Skeletal muscle satellite cell (primary cell): ENCODE measurements around the gene ANKRD6.

Experiments
- H3K27me3 ChIP-seq: 2 replicates; pipeline ENCODE4 v1.7.0; 2013; ENCODE audit warnings: low read length; ENCODE audit not compliant: control insufficient read depth, insufficient read depth
- H3K36me3 ChIP-seq: 2 replicates; pipeline ENCODE4 v1.7.0; 2013; ENCODE audit warnings: mild to moderate bottlenecking, control low read depth, low read length; ENCODE audit not compliant: insufficient read depth
- H3K4me1 ChIP-seq: 2 replicates; pipeline ENCODE4 v1.7.0; 2013; ENCODE audit warnings: low read length; ENCODE audit not compliant: control insufficient read depth, insufficient read depth
- H3K4me2 ChIP-seq: 2 replicates; pipeline ENCODE4 v1.7.0; 2013; ENCODE audit warnings: mild to moderate bottlenecking, low read length
- H3K4me3 ChIP-seq: 2 replicates; pipeline ENCODE4 v1.7.0; 2013; ENCODE audit warnings: low read length
- H3K9ac ChIP-seq: 2 replicates; pipeline ENCODE4 v1.7.0; 2013; ENCODE audit warnings: mild to moderate bottlenecking, low read depth, low read length, moderate library complexity
- H3K9me3 ChIP-seq: replicated peaks from 2 replicates; pipeline ENCODE4 v1.7.0; 2013; ENCODE audit warnings: mild to moderate bottlenecking, control low read depth, low read length

The ANKRD6 gene

GRCh38 chr6:89449193-89449592 lies 16.2 kb downstream of the ANKRD6 start:
- Histone ChIP-seq H3K4me1 (no peaks in the 10 kb centered on the region), H3K27me3 (peaks cover 2% of the 10 kb centered on the region), H3K36me3 (no peaks in the 10 kb centered on the region), H3K9ac (no peak overlapping the region), H3K4me2 (no peak overlapping the region), H3K9me3 (no peaks in the 10 kb centered on the region), H3K4me3 (no peak overlapping the region)

- H3K27me3 ChIP-seq, result no peaks in the 10 kb centered on the region
- H3K9ac ChIP-seq, result no peak overlapping the region
- no peaks in the 10 kb centered on the region for H3K9me3 ChIP-seq
- H3K4me2 ChIP-seq, result no peak overlapping the region
- no peaks in the 10 kb centered on the region for H3K4me1 ChIP-seq
- no peaks in the 10 kb centered on the region for H3K36me3 ChIP-seq
- H3K4me3 ChIP-seq, result no peak overlapping the region
These were observed 19.3 kb downstream of the ANKRD6 start for GRCh38 chr6:89452281-89452680.

GRCh38 chr6:89454300-89454699 lies 21.3 kb downstream of the ANKRD6 start:
- Histone ChIP-seq H3K4me1 (no peaks in the 10 kb centered on the region), H3K9me3 (no peaks in the 10 kb centered on the region), H3K4me2 (no peak overlapping the region), H3K27me3 (no peaks in the 10 kb centered on the region), H3K36me3 (no peaks in the 10 kb centered on the region), H3K9ac (no peak overlapping the region), H3K4me3 (no peak overlapping the region)

GRCh38 chr6:89458704-89459103 lies 25.8 kb downstream of the ANKRD6 start:
- H3K4me3 ChIP-seq, result no peak overlapping the region
- H3K9me3 ChIP-seq, result no peaks in the 10 kb centered on the region
- H3K4me2 ChIP-seq, result no peak overlapping the region
- no peaks in the 10 kb centered on the region for H3K4me1 ChIP-seq
- no peak overlapping the region for H3K9ac ChIP-seq
- no peaks in the 10 kb centered on the region for H3K36me3 ChIP-seq
- no peaks in the 10 kb centered on the region for H3K27me3 ChIP-seq

- H3K9me3 ChIP-seq, result no peaks in the 10 kb centered on the region
- H3K27me3 ChIP-seq, result no peaks in the 10 kb centered on the region
- no peak overlapping the region for H3K4me2 ChIP-seq
- H3K36me3 ChIP-seq, result no peaks in the 10 kb centered on the region
- no peak overlapping the region for H3K9ac ChIP-seq
- H3K4me1 ChIP-seq, result no peaks in the 10 kb centered on the region
- H3K4me3 ChIP-seq, result no peak overlapping the region
These were observed 26.5 kb downstream of the ANKRD6 start for GRCh38 chr6:89459501-89459900.

GRCh38 chr6:89460713-89461112 lies 27.8 kb downstream of the ANKRD6 start:
- Histone ChIP-seq H3K9ac (no peak overlapping the region), H3K36me3 (no peaks in the 10 kb centered on the region), H3K9me3 (no peaks in the 10 kb centered on the region), H3K4me1 (no peaks in the 10 kb centered on the region), H3K27me3 (no peaks in the 10 kb centered on the region), H3K4me2 (no peak overlapping the region), H3K4me3 (no peak overlapping the region)

GRCh38 chr6:89462503-89462902 lies 29.6 kb downstream of the ANKRD6 start:
- Histone ChIP-seq H3K4me3 (no peak overlapping the region), H3K9me3 (no peaks in the 10 kb centered on the region), H3K4me2 (no peak overlapping the region), H3K36me3 (no peaks in the 10 kb centered on the region), H3K4me1 (no peaks in the 10 kb centered on the region), H3K9ac (no peak overlapping the region), H3K27me3 (no peaks in the 10 kb centered on the region)

- Histone ChIP-seq H3K9me3 (no peaks in the 10 kb centered on the region), H3K9ac (no peak overlapping the region), H3K4me1 (no peaks in the 10 kb centered on the region), H3K4me3 (no peak overlapping the region), H3K36me3 (no peaks in the 10 kb centered on the region), H3K4me2 (no peak overlapping the region), H3K27me3 (peaks cover 3% of the 10 kb centered on the region)
These were observed 31.3 kb downstream of the ANKRD6 start for GRCh38 chr6:89464295-89464694.

GRCh38 chr6:89467437-89467836 lies 34.5 kb downstream of the ANKRD6 start:
- Histone ChIP-seq H3K36me3 (no peaks in the 10 kb centered on the region), H3K27me3 (peaks cover 12% of the 10 kb centered on the region), H3K4me3 (no peak overlapping the region), H3K9me3 (no peaks in the 10 kb centered on the region), H3K9ac (no peak overlapping the region), H3K4me2 (no peak overlapping the region), H3K4me1 (no peaks in the 10 kb centered on the region)

- no peak overlapping the region for H3K4me2 ChIP-seq
- no peak overlapping the region for H3K4me3 ChIP-seq
- H3K27me3 ChIP-seq, result peaks cover 12% of the 10 kb centered on the region
- H3K9ac ChIP-seq, result no peak overlapping the region
- H3K36me3 ChIP-seq, result no peaks in the 10 kb centered on the region
- no peaks in the 10 kb centered on the region for H3K4me1 ChIP-seq
- no peaks in the 10 kb centered on the region for H3K9me3 ChIP-seq
These were observed 36.0 kb downstream of the ANKRD6 start for GRCh38 chr6:89468998-89469397.

- Histone ChIP-seq H3K36me3 (no peaks in the 10 kb centered on the region), H3K4me3 (no peak overlapping the region), H3K4me2 (no peak overlapping the region), H3K4me1 (peaks cover 9% of the 10 kb centered on the region), H3K27me3 (peaks cover 12% of the 10 kb centered on the region), H3K9me3 (no peaks in the 10 kb centered on the region), H3K9ac (no peak overlapping the region)
These were observed 38.4 kb downstream of the ANKRD6 start for GRCh38 chr6:89471287-89471867.

- Histone ChIP-seq H3K9ac (no peak overlapping the region), H3K27me3 (peaks cover 2% of the 10 kb centered on the region), H3K4me2 (peak overlapping the region; percentile 55), H3K4me1 (peaks cover 9% of the 10 kb centered on the region), H3K36me3 (no peaks in the 10 kb centered on the region), H3K9me3 (no peaks in the 10 kb centered on the region), H3K4me3 (no peak overlapping the region)
These were observed 42.1 kb downstream of the ANKRD6 start for GRCh38 chr6:89475101-89475500.
